Astrocyte (in vitro differentiated cells and primary cell): ENCODE data around the gene PRODH2.

Source experiments
- CTCF ChIP-seq: IDR thresholded peaks from 2 replicates; pipeline ENCODE4 v1.5.1; 2011; ENCODE audit warnings: low read depth, mild to moderate bottlenecking, inconsistent platforms, low read length, moderate library complexity; ENCODE audit not compliant: insufficient read depth
- EZH2 ChIP-seq: IDR thresholded peaks from 2 replicates; pipeline ENCODE4 v1.6.1; 2012; ENCODE audit warnings: mild to moderate bottlenecking, low read length, inconsistent platforms; ENCODE audit not compliant: insufficient read depth

GRCh38 chr19:35773020-35773806, 39.4 kb downstream of the PRODH2 start:
- TF ChIP-seq CTCF (no peak), EZH2 (no peak)
